ENCODE results near the gene AKAP10.
"Not testable (repeated sequence)": the region's sequence is repeated elsewhere in the genome, so short reads cannot be mapped to it uniquely, and the experiment has no call there.

The AKAP10 gene

GRCh38 chr17:19896679-19897078 lies 80.9 kb downstream of the AKAP10 start:
- H3K27me3 ChIP-seq (ENCODE audit: control insufficient read depth, insufficient read depth, low read length) = no peaks in the 10 kb centered on the region
- no peak for DNase-seq (ENCODE audit: low read depth, low spot score)
- WGBS (ENCODE audit: insufficient coverage, insufficient read length) = no CpG with 5 or more reads among the region's 2 CpGs
- no peak overlapping the region for H3K4me3 ChIP-seq (ENCODE audit: low read length)
- H3K27ac ChIP-seq (ENCODE audit: low read length) = no peak overlapping the region
- no peaks in the 10 kb centered on the region for H3K9me3 ChIP-seq (ENCODE audit: control insufficient read depth, insufficient read depth, low read length)
- H3K36me3 ChIP-seq (ENCODE audit: control insufficient read depth, insufficient read depth, low read length) = no peaks in the 10 kb centered on the region
- no peaks in the 10 kb centered on the region for H3K4me1 ChIP-seq (ENCODE audit: control insufficient read depth, insufficient read depth, low read length)

- not testable (repeated sequence) for H3K36me3 ChIP-seq (ENCODE audit: control insufficient read depth, insufficient read depth, low read length); H3K9me3 ChIP-seq (ENCODE audit: control insufficient read depth, insufficient read depth, low read length); H3K4me3 ChIP-seq (ENCODE audit: low read length); H3K27me3 ChIP-seq (ENCODE audit: control insufficient read depth, insufficient read depth, low read length); DNase-seq (ENCODE audit: low read depth, low spot score); H3K4me1 ChIP-seq (ENCODE audit: control insufficient read depth, insufficient read depth, low read length); H3K27ac ChIP-seq (ENCODE audit: low read length)
- no CpG with 5 or more reads among the region's 5 CpGs for WGBS (ENCODE audit: insufficient coverage, insufficient read length)
Measured at GRCh38 chr17:19890554-19890953, 87.1 kb downstream of the AKAP10 start.

GRCh38 chr17:19890001-19890400 lies 87.6 kb downstream of the AKAP10 start:
- no CpG with 5 or more reads among the region's 5 CpGs for WGBS (ENCODE audit: insufficient coverage, insufficient read length)
- H3K4me3 ChIP-seq (ENCODE audit: low read length) = not testable (repeated sequence)

GRCh38 chr17:19886116-19886515 lies 91.5 kb downstream of the AKAP10 start:
- Histone ChIP-seq H3K36me3 (ENCODE audit: control insufficient read depth, insufficient read depth, low read length) (no peaks in the 10 kb centered on the region), H3K9me3 (ENCODE audit: control insufficient read depth, insufficient read depth, low read length) (no peaks in the 10 kb centered on the region), H3K27ac (ENCODE audit: low read length) (no peak overlapping the region), H3K4me3 (ENCODE audit: low read length) (no peak overlapping the region), H3K4me1 (ENCODE audit: control insufficient read depth, insufficient read depth, low read length) (no peaks in the 10 kb centered on the region), H3K27me3 (ENCODE audit: control insufficient read depth, insufficient read depth, low read length) (no peaks in the 10 kb centered on the region)
- no peak for DNase-seq (ENCODE audit: low read depth, low spot score)

More at GRCh38 chr17:19890001-19890400, 87.6 kb downstream of the AKAP10 start:
- not testable (repeated sequence) for H3K4me1 ChIP-seq (ENCODE audit: control insufficient read depth, insufficient read depth, low read length); H3K9me3 ChIP-seq (ENCODE audit: control insufficient read depth, insufficient read depth, low read length); H3K36me3 ChIP-seq (ENCODE audit: control insufficient read depth, insufficient read depth, low read length); H3K27me3 ChIP-seq (ENCODE audit: control insufficient read depth, insufficient read depth, low read length); H3K27ac ChIP-seq (ENCODE audit: low read length); DNase-seq (ENCODE audit: low read depth, low spot score)

- no peak overlapping the region for H3K4me3 ChIP-seq (ENCODE audit: low read length)
- no CpG with 5 or more reads among the region's 8 CpGs for WGBS (ENCODE audit: insufficient coverage, insufficient read length)
- H3K9me3 ChIP-seq (ENCODE audit: control insufficient read depth, insufficient read depth, low read length) = no peaks in the 10 kb centered on the region
- H3K4me1 ChIP-seq (ENCODE audit: control insufficient read depth, insufficient read depth, low read length) = no peaks in the 10 kb centered on the region
- H3K27me3 ChIP-seq (ENCODE audit: control insufficient read depth, insufficient read depth, low read length) = no peaks in the 10 kb centered on the region
- H3K27ac ChIP-seq (ENCODE audit: low read length) = no peak overlapping the region
- no peak for DNase-seq (ENCODE audit: low read depth, low spot score)
- H3K36me3 ChIP-seq (ENCODE audit: control insufficient read depth, insufficient read depth, low read length) = no peaks in the 10 kb centered on the region
Measured at GRCh38 chr17:19883537-19884215, 94.0 kb downstream of the AKAP10 start.

GRCh38 chr17:19880393-19880792 lies 97.2 kb downstream of the AKAP10 start:
- Histone ChIP-seq H3K4me3 (ENCODE audit: low read length) (no peak overlapping the region), H3K27me3 (ENCODE audit: control insufficient read depth, insufficient read depth, low read length) (no peaks in the 10 kb centered on the region), H3K36me3 (ENCODE audit: control insufficient read depth, insufficient read depth, low read length) (no peaks in the 10 kb centered on the region), H3K4me1 (ENCODE audit: control insufficient read depth, insufficient read depth, low read length) (no peaks in the 10 kb centered on the region), H3K9me3 (ENCODE audit: control insufficient read depth, insufficient read depth, low read length) (no peaks in the 10 kb centered on the region), H3K27ac (ENCODE audit: low read length) (no peak overlapping the region)
- no CpG with 5 or more reads among the region's 4 CpGs for whole genome bisulfite sequencing (ENCODE audit: insufficient coverage, insufficient read length)
- no peak for DNase-seq (ENCODE audit: low read depth, low spot score)

- no peaks in the 10 kb centered on the region for H3K4me1 ChIP-seq (ENCODE audit: control insufficient read depth, insufficient read depth, low read length)
- no peaks in the 10 kb centered on the region for H3K36me3 ChIP-seq (ENCODE audit: control insufficient read depth, insufficient read depth, low read length)
- no peak overlapping the region for H3K4me3 ChIP-seq (ENCODE audit: low read length)
- H3K27ac ChIP-seq (ENCODE audit: low read length) = no peak overlapping the region
- no peaks in the 10 kb centered on the region for H3K9me3 ChIP-seq (ENCODE audit: control insufficient read depth, insufficient read depth, low read length)
- no CpG with 5 or more reads among the region's 6 CpGs for WGBS (ENCODE audit: insufficient coverage, insufficient read length)
- no peak for DNase-seq (ENCODE audit: low read depth, low spot score)
- H3K27me3 ChIP-seq (ENCODE audit: control insufficient read depth, insufficient read depth, low read length) = no peaks in the 10 kb centered on the region
Measured at GRCh38 chr17:19877364-19877945, 100.2 kb downstream of the AKAP10 start.

- no peaks in the 10 kb centered on the region for H3K9me3 ChIP-seq (ENCODE audit: control insufficient read depth, insufficient read depth, low read length)
- H3K4me1 ChIP-seq (ENCODE audit: control insufficient read depth, insufficient read depth, low read length) = no peaks in the 10 kb centered on the region
- no peak overlapping the region for H3K27ac ChIP-seq (ENCODE audit: low read length)
- H3K27me3 ChIP-seq (ENCODE audit: control insufficient read depth, insufficient read depth, low read length) = no peaks in the 10 kb centered on the region
- no peak for DNase-seq (ENCODE audit: low read depth, low spot score)
- no peaks in the 10 kb centered on the region for H3K36me3 ChIP-seq (ENCODE audit: control insufficient read depth, insufficient read depth, low read length)
- no peak overlapping the region for H3K4me3 ChIP-seq (ENCODE audit: low read length)
- WGBS (ENCODE audit: insufficient coverage, insufficient read length) = no CpG with 5 or more reads among the region's 13 CpGs
Measured at GRCh38 chr17:19876529-19877161, 101.0 kb downstream of the AKAP10 start.

GRCh38 chr17:19874256-19874655 lies 103.4 kb downstream of the AKAP10 start:
- Histone ChIP-seq H3K9me3 (ENCODE audit: control insufficient read depth, insufficient read depth, low read length) (no peaks in the 10 kb centered on the region), H3K27me3 (ENCODE audit: control insufficient read depth, insufficient read depth, low read length) (no peaks in the 10 kb centered on the region), H3K4me3 (ENCODE audit: low read length) (no peak overlapping the region), H3K27ac (ENCODE audit: low read length) (no peak overlapping the region), H3K36me3 (ENCODE audit: control insufficient read depth, insufficient read depth, low read length) (no peaks in the 10 kb centered on the region), H3K4me1 (ENCODE audit: control insufficient read depth, insufficient read depth, low read length) (no peaks in the 10 kb centered on the region)
- WGBS (ENCODE audit: insufficient coverage, insufficient read length) = no CpG with 5 or more reads among the region's 10 CpGs
- DNase-seq (ENCODE audit: low read depth, low spot score) = no peak

- H3K27me3 ChIP-seq (ENCODE audit: control insufficient read depth, insufficient read depth, low read length) = peaks cover 4% of the 10 kb centered on the region; the same call in 1 of the 2 replicates
- no CpG with 5 or more reads among the region's 3 CpGs for WGBS (ENCODE audit: insufficient coverage, insufficient read length)
- no peak overlapping the region for H3K27ac ChIP-seq (ENCODE audit: low read length)
- H3K9me3 ChIP-seq (ENCODE audit: control insufficient read depth, insufficient read depth, low read length) = no peaks in the 10 kb centered on the region
- DNase-seq (ENCODE audit: low read depth, low spot score) = no peak
- H3K4me3 ChIP-seq (ENCODE audit: low read length) = no peak overlapping the region
- H3K4me1 ChIP-seq (ENCODE audit: control insufficient read depth, insufficient read depth, low read length) = no peaks in the 10 kb centered on the region
- no peaks in the 10 kb centered on the region for H3K36me3 ChIP-seq (ENCODE audit: control insufficient read depth, insufficient read depth, low read length)
Measured at GRCh38 chr17:19873346-19873745, 104.3 kb downstream of the AKAP10 start.

- H3K4me3 ChIP-seq (ENCODE audit: low read length) = peak overlapping the region; percentile 72; the same call in 1 of the 2 replicates
Measured at GRCh38 chr17:19868079-19868395, 109.6 kb downstream of the AKAP10 start.

More at GRCh38 chr17:19868079-19868395, 109.6 kb downstream of the AKAP10 start:
- WGBS (ENCODE audit: insufficient coverage, insufficient read length) = no CpG with 5 or more reads among the region's 23 CpGs
- H3K9me3 ChIP-seq (ENCODE audit: control insufficient read depth, insufficient read depth, low read length) = no peaks in the 10 kb centered on the region
- H3K36me3 ChIP-seq (ENCODE audit: control insufficient read depth, insufficient read depth, low read length) = no peaks in the 10 kb centered on the region
- peaks cover 7% of the 10 kb centered on the region; the same call in 1 of the 2 replicates for H3K27me3 ChIP-seq (ENCODE audit: control insufficient read depth, insufficient read depth, low read length)
- H3K27ac ChIP-seq (ENCODE audit: low read length) = no peak overlapping the region
- H3K4me1 ChIP-seq (ENCODE audit: control insufficient read depth, insufficient read depth, low read length) = no peaks in the 10 kb centered on the region
- DNase-seq (ENCODE audit: low read depth, low spot score) = no peak
